ENCODE measurements around the gene KIF4A.
A peak's percentile ranks its signal among the peaks of the same experiment; 100 is the strongest.

The KIF4A gene

DNA sequence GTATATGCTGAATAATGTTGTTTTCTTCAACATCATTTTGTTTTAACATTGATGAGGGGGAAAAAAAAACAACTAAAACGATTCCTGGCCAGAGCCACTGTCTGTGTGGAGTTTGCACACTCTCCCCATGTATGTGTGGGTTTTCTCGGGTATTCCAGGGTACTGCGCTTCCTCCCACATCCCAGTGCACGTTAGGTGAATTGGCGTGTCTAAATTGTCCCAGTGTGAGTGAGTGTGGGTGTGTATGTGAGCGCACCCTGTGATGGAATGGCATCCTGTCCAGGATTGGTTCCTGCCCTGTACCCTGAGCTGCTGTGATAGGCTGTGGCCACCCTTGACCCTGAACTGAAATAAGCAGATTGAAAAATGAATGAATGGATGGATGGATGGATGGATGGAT is 152.3 kb downstream of the KIF4A start:
- DNase-seq: no peak

DNA sequence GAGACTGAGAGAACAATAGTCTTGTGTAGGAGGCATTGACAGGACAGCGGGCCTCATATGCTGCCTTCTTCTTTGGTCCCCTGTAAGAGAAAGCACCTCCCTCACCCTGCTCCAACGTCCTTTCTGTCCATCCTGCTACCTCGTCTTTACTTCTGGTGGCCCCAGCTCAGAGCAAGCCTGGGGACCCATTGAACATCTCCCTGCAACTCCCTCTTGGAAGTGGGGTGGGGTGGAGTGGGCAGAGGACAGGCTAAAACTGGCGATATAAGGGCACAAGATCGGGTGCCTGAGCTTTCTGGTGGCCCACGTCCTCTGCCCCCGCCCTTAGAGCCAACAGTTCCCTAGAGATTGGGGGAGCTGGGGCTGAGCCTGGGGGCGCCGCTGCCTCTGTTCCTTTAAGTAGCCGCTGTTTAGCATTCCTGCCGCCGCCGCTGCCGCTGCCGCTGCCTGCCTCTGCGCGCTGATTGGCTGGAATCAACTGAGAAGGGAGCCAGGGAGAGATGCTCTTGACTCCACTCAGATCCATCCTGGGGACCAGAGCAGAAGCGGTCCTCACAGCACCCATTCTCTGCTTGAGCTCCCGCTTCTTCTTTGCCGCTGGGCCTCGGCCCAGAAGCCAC is 154.5 kb downstream of the KIF4A start, which contains the start of gene DLG3:
TSS of gene DLG3 (plus strand) at position 510 of the 620 bp plus-strand sequence. CDS start 367 bp downstream, outside the sequence.
- peak; percentile 38 to 40 for DNase-seq

DNA sequence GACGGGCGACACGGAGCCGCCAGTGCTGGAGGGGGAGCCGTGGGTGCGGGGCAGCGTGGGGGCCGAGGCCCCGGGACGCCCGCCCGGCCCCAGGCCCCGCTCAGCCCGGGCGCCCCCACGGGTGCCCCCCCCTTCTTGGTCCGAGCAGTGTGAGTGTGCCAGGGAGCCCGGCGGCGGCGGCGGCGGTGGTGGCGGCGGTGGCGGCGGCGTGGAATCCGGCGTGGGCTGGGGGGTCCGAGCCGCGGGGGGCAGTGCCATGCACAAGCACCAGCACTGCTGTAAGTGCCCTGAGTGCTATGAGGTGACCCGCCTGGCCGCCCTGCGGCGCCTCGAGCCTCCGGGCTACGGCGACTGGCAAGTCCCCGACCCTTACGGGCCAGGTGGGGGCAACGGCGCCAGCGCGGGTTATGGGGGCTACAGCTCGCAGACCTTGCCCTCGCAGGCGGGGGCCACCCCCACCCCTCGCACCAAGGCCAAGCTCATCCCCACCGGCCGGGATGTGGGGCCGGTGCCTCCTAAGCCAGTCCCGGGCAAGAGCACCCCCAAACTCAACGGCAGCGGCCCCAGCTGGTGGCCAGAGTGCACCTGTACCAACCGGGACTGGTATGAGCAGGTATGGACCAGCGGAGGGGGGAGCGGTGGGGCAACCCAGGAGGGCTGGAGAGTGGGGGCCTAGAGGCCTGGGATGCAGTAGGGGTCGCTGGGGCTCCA is 155.2 kb downstream of the KIF4A start:
- DNase-seq: no peak

DNA sequence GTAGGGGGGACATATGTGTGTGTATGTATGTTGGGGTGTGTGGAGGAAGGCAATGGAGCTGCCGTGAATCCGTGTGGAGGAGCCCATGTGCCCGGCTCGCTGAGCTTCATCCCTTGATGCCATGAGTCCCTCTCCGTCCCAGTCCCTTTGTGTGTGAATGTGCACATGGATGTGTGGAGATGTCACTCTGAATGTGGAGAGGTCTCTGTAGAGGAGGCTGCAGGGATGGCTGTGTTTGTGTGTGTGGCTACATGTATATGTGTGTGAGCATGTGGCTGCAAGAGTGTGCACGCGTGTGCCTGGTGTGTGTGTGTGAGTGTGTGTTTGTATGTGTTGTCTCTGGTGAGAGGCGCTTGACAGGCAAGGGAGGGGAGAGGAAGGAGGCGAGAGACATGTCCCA is 156.0 kb downstream of the KIF4A start:
- DNase-seq: no peak

DNA sequence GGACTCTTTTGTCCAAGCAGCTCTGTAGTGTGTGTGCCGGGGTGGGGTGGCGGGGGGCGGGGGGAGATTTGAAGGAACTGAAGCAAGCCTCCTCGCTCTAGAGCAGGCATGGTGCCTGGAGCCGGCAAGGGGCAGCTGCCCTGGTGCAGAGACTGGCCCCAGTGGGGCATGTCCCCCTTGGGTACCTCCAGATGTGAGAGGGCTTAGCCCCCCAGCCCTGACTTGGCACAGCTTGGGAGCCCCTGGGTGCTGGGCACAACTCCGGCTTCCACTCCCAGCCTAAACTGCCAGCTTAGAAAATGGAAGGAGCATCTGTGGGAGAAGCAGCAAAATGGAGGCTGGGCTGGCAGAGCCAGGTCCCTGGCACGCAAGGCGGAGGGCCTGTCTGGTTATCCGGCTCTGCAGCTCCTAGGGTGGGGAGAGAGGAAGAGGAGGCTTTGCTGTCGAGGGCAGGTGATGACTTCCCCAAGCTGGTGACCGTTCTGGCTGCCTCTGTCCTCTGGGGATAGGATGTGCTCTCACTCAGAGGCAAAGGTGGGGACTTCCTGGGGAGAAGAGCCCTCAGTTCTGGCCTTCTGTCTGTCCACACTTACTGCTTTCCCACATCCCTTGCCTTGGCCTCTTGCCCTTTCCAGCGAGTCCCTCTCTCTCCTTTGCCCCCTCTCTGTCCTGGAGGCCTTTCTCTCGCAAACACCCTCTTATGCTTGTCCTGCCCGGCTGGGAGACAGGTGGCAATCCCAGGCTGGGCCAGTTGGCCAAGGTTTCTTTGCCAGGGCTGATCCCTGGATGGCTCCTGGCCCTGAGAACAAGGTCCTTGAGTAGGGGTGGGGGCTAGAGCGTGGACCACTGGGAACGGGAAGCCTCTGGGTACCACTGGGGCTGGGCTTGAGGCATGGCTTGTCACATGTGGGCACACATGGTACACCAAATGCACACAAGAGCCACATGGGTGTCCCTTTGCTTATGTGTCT is 156.8 kb downstream of the KIF4A start:
- no peak for DNase-seq

DNA sequence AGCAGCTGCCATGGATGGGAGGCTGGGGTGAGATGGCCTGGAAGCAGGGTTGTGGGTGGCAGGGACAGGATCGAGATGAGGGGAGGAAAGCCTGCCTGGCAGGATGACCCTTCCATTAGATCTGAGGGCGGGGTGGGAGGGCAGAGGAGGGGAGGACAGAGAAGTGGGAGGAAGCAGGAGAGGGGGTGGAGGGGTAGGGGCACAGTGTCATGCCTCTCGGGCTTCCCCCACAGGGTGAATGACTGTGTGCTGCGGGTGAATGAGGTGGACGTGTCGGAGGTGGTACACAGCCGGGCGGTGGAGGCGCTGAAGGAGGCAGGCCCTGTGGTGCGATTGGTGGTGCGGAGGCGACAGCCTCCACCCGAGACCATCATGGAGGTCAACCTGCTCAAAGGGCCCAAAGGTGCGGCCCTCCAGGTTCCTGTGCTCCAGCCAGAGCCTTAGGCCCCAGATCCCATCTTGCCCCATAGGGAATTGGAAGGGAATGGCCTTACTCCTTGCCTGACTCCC is 159.6 kb downstream of the KIF4A start:
- DNase-seq: no peak

DNA sequence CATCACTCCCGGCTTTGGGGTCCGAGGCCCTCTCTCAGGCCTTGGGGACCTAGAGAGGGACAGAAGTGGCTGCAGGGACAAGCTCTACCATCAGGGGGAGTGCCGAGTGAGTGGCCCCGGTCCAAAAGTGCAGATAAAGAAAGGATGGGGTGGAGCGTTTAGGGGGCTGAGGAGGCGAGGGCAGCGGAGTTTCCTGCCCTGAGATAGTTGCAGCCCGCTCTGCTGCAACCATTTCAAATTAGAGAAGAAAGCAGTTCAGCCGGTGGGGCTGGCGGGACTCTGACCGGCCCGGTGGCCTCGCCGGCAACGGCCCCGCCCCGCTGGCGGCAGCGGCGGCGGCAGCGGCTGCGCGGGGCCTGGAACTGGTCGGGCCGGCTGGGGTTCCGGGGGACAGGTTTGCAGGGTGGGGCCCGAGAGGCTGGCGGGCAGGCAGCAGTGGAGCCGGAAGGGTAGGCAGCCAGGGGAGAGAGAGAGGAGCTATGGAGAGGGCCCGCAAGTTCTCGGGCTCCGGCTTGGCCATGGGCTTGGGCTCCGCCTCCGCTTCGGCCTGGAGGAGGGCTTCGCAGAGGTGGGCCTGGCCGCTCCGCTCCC is 162.3 kb downstream of the KIF4A start:
- DNase-seq: peak in 1 of 2 donors; percentile 32

DNA sequence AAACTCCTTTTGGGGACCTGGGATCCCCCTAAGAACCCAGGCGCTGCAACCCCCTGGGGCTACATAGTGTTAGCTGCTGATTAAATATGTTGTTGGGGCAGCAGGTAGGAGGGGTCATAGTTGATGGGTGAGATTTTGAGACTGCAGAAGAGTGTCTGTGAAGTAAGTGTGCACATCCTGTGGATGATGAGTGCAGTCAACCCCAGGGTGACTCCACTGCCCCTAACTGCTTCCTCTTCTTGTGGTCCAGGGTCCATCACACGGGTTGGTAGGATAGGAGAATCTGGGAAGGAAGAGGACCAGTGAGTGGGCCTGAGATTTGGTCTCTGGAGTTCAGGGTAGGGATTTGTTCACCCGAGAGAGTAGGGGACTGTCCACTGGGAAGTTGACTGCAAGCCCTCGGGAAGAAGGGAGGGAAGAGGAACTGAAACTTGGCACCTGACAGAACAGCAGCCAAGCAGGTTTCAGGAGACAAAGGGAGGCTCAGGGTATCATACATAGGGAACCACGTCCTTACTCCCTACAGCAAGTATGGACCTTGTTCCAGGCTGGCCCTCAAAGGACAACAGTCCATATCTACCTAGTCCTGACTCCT is 163.2 kb downstream of the KIF4A start:
- DNase-seq: no peak

DNA sequence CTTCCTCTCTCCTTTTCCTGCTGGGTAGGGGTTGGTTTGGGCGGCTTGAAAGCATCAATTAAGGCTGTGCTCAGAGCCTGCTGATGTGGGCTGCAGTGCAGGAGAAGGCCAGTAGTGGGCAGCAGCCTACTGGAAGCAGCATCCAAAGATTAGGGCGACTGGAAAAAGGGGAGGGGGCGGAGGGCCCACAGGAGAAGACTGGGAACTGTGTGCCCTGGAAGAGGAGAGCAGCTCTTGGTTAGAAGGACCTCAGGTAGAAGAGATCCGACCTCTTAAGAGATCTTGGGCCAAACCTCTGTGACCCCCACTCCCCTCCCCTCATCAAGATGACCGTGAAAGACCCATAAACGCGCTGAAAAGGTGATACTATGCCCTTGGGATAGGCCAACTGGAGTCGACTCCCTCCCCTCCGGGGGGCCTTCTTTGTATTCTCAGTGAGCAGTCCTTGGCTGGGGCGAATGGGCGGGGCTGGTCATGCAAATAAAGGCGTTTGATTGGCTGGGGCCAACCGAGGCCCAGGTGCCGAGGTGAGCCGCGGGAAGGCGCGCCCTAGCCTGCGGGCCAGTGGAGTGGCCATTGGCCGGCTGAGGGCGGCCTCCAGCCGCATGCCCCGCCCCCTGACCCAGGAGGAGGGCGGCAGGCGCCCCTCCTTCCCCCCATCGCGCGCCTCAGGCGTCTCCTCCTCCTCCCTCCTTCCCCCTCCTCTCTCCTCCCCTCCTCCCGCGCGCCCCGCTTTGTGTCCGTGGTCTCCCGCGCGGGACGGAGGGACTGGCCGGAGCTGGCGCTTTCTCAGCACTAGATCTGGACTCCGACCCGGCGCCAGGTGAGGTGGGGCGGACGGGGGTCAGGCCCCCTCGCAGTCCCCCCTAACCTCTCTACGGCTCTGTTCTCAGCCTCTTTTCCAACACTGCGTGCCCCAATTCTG is 164.8 kb downstream of the KIF4A start:
- peak in 1 of 2 donors; percentile 18 for DNase-seq

DNA sequence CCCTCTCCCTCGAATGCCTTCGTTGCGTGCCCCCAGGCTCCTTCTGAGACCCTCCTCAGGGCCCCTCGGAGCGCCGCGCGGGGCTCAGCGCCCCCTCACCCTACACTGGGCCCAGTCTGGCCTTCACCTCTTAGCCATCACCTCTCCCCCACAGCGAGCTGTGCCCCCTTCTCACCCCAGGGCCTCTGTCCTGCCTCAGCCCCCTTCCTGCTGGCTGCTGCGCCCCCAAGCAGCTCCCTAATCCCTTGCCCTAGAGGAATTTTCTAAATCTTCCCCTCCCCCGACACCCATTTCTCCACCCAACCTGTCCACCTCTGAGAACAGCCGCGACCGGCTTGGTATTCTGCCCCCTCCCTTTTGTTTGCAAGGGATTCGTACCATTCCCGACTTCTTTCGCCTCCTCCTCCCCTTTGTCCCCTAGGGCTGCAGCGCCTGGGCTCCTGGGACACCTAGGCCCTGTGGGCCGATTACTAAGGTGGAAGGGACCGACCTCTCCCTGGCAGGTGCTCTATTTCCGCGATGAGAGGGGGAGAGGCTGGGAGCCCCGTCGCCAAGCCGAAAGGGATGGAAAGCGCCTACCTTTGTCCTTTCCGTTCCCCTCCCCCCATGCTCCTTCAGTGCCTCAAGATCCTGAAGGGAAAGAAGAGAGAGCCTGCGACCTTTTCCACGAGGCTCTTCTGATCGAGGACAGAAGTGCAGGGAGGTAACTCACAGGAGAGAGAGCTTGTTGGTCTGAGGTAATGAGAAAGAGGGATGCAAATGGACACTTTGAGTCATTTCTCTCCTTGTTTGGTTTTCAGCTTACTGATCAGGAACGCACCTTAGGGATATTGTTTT is 165.7 kb downstream of the KIF4A start:
- no peak for DNase-seq

DNA sequence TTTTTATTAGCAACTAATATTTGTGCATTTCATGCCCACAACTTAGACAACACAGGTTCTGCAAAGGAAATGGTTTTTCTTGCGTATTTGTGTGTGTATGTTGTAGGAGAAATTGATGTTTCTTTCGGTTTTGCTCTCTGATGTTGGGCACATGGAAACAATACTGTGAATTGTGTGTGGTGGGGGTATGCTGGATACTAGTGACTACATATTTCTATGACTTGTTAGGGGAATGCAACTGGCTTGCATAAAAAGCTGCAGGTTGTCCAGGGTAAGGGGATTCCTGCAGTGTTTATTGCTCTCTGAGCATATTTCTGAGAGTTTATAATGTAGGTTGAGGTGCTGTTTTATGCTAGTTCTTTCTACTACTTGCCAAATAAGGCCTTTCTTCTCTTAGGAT is 166.4 kb downstream of the KIF4A start:
- DNase-seq: no peak

DNA sequence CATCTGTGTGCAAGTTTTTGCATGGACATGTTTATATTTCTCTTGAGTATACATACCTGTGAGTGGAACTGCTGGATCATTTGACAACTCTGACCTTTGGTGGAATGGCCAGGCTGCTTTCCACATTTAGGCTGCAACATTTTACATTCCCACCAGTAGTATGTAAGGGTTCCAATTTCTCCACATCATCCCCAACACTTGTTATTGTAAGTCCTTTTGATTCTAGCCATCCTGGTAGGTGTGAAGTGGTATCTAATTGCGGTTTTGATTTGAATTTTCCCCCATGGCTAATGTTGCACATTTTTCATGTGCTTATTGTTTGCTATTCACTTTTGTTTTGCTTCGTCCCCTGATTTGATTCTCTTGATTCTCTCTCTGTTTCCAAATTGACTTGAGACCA is 171.1 kb downstream of the KIF4A start:
- no peak for DNase-seq

DNA sequence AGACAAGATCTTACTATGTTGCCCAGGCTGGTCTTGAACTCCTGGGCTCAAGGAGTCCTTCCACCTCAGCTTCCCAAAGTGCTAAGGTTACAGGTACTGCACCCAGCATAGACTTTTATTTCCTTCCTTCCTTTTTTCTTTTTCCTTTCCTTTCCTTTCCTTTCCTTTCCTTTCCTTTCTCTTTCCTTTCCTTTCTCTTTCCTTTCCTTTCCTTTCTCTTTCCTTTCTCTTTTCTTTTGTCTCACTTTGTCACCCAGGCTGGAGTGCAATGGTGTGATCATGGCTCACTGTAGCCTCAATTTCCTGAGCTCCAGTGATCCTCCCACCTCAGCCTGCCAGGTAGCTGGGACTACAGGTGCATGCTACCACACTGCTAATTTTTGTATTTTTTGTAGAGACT is 174.1 kb downstream of the KIF4A start:
- no peak for DNase-seq

DNA sequence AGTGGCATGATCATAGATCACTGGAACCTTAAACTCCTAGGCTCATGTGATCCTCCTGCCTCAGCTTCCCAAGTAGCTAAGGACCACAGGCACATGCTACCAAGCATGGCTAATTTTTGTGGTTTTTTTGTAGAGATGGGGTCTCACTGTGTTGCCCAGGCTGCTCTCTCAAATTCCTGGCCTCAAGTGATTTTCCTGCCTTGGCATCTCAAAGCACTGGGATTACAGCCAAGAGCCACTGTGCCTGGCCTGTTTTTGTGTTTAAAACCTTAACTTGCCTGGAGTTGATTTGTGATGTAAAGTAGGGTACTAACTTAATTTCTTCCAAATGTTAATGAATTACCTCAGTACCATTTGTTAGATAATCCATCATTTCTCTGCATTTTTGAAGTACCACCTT is 177.1 kb downstream of the KIF4A start:
- DNase-seq: no peak

DNA sequence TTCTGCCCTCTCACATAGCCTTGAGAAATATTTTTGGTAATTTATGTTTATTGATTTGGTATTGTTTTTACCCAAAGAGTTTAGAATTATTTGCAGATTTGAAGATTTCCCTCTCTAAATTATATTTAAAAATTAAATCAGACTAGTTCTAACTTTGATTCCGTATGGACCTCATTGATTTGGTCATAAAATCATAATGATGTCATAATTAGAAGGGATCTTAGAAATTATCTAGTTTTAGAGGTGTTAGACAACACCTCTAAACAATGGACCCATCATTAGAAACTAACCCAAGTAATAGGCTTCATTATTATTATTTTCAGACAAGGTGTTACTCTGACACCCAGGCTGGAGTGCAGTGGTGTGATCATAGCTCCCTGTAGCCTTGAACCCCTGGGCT is 178.8 kb downstream of the KIF4A start:
- no peak for DNase-seq
